ENCODE results near the gene PILRA. TPM values are rescaled to one million over a fixed set of nuclear protein-coding genes. Genes with fewer than 3 reads are reported as not detected.
A peak's percentile ranks its signal among the peaks of the same experiment; 100 is the strongest.
"Not testable (repeated sequence)": the region's sequence is repeated elsewhere in the genome, so short reads cannot be mapped to it uniquely, and the experiment has no call there.

PILRA gene
- total RNA-seq, 1 donor from 2014 or later: 4.2 TPM

DNA sequence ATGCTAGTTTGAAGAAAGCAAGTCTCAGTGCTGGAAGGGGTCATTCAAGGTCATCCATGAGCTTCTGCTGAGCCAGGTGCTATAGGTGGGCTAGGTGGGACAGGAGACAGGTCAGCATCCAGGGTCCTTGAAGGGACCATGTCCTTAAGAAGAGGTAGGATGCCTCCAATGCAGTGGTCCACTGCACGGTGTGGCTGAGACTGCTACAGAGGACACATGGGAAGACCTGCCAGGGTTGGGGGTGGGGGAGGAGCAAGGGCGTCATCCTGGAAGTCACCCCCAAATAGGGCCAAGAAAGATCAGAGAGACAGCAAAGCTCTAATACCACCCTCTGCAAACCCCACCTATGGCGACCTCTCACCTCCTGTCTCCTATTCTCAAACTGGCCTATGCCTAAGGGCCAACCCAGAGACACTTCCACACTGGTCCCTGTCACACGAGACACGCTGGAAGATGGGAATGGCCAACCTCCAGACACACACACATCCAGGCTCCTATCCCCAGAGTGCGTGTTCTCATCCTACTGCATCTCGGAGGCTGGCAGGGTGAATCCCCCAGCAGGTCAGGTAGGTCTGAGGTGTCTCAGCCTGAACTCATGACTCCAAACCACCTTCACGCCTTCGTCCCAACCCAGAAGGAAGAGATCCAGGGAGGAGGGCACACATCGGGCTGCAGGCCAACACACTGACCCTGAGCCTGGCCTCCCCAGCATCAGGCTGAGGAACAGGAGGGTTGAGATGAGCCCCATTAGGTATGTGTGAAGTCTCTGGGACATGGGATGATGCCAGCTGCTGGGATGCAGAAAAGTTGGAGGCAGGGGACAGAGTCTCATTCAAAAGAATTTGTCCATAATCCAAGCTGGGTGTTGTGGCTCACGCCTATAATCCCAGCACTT, 68.6 kb downstream of the PILRA start:
- DNase-seq (ENCODE audit: low spot score): no peak
- TF ChIP-seq, protein P1, sequence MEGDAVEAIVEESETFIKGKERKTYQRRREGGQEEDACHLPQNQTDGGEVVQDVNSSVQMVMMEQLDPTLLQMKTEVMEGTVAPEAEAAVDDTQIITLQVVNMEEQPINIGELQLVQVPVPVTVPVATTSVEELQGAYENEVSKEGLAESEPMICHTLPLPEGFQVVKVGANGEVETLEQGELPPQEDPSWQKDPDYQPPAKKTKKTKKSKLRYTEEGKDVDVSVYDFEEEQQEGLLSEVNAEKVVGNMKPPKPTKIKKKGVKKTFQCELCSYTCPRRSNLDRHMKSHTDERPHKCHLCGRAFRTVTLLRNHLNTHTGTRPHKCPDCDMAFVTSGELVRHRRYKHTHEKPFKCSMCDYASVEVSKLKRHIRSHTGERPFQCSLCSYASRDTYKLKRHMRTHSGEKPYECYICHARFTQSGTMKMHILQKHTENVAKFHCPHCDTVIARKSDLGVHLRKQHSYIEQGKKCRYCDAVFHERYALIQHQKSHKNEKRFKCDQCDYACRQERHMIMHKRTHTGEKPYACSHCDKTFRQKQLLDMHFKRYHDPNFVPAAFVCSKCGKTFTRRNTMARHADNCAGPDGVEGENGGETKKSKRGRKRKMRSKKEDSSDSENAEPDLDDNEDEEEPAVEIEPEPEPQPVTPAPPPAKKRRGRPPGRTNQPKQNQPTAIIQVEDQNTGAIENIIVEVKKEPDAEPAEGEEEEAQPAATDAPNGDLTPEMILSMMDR (IDR thresholded peaks at IDR 0.05; ENCODE audit: unreplicated experiment): no peak
- H3K36me3 Mint-ChIP-seq (ENCODE audit: low read depth, unreplicated experiment): no peaks in the 10 kb centered on the region
- peaks cover 6% of the 10 kb centered on the region for H3K27me3 Mint-ChIP-seq (ENCODE audit: unreplicated experiment)
- peaks cover 32% of the 10 kb centered on the region for H3K4me1 Mint-ChIP-seq (ENCODE audit: unreplicated experiment)
- no peak overlapping the region for H3K4me3 Mint-ChIP-seq (ENCODE audit: unreplicated experiment)
- H3K9me3 Mint-ChIP-seq (ENCODE audit: unreplicated experiment): no peaks in the 10 kb centered on the region
- H3K27ac Mint-ChIP-seq (ENCODE audit: unreplicated experiment): no peak overlapping the region

DNA sequence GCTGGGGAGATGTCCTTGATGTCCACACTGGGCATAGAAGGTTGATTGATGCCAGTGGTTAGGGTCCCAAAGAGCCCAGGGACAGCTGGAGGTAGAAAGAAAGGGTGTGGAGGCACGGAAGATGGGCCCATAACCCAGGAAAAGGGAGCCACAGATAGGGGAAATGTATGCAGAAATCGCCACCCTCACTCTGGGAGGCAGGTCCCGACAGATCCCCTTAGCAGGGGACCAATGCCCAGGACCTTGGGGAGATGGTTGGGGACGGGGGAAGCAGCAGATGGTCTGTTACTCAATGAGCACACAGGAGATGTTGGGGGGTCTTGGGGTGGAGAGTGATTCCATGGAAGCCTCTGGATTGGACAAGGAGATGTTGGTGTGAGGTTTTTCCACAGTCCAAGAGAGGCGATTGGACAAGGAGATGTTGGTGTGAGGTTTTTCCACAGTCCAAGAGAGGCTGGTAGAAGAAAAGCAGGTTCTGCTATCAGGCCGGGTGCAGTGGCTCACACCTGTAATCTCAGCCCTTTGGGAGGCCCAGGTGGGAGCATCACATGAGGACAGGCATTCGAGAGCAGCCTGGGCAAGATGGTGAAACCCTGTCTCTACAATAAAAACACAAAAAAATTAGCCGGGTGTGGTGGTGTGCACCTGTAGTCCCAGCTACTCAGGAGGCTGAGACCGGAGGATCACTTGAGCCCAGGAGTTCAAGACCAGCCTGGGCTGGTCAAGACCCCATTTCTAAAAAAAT, 70.0 kb downstream of the PILRA start:
- peaks cover 29% of the 10 kb centered on the region for H3K4me1 Mint-ChIP-seq (ENCODE audit: unreplicated experiment)
- H3K27ac Mint-ChIP-seq (ENCODE audit: unreplicated experiment): peak overlapping the region; percentile 97
- H3K4me3 Mint-ChIP-seq (ENCODE audit: unreplicated experiment): no peak overlapping the region

DNA sequence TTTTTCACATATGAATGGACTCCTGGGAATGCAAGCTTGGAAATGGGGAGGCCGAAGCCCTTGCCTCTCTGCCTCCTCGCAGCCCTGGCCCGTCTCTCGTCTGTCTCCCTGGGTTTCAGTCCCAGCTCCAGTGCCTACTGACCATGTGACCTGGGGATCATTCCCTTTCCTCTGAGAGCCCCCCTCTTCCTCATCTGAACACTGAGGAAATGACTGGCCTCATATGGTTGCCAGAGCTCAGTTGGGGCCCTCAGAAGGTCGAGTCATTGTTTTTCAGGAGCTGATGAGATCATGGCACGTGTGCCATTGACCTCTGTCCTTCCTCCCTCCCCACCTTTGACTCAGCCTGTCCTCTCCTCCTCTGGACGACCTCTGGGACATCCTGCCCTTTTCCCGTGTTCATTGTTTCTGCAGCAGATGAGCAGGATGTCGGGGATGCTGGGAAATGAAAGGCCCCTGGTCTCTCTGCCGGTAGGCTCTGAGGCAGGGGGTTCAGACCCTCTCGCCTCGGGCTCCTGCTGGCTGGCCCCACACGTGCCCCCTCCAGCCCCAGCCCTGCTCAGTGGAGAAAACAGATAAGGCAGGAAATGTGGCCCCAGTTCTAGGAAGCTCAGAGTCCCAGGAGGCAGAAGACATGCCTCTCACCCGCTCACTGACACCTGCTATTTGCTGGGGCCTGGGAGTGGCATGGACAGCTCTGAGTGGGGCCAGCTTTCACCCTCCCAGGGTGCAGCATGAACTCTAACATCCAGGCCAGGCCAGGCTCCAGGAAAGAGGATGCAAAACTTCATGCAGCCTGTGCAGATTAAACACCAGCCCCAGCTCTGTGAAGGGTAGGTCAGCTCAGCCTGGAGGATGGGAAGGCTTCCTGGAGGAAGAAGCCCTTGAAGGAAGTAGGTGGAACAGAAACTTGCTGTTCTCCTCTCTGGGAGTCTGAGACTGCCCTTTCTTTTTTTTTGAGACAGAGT, 71.3 kb downstream of the PILRA start:
- DNase-seq (ENCODE audit: low spot score): peak; percentile 56
- peak overlapping the region; percentile 25 for H3K4me3 Mint-ChIP-seq (ENCODE audit: unreplicated experiment)
- H3K36me3 Mint-ChIP-seq (ENCODE audit: low read depth, unreplicated experiment): no peaks in the 10 kb centered on the region
- H3K9me3 Mint-ChIP-seq (ENCODE audit: unreplicated experiment): no peaks in the 10 kb centered on the region
- TF ChIP-seq, protein P1 (IDR thresholded peaks at IDR 0.05; ENCODE audit: unreplicated experiment): no peak
- H3K27me3 Mint-ChIP-seq (ENCODE audit: unreplicated experiment): peaks cover 6% of the 10 kb centered on the region
- H3K4me1 Mint-ChIP-seq (ENCODE audit: unreplicated experiment): peaks cover 28% of the 10 kb centered on the region
- peak overlapping the region; percentile 97 for H3K27ac Mint-ChIP-seq (ENCODE audit: unreplicated experiment)

More for the DNA sequence above, 70.0 kb downstream of the PILRA start:
- Mint-ChIP-seq H3K27me3 (ENCODE audit: unreplicated experiment) (peaks cover 6% of the 10 kb centered on the region), H3K36me3 (ENCODE audit: low read depth, unreplicated experiment) (no peaks in the 10 kb centered on the region), H3K9me3 (ENCODE audit: unreplicated experiment) (no peaks in the 10 kb centered on the region)
- no peak for DNase-seq (ENCODE audit: low spot score)
- TF ChIP-seq, protein P1 (IDR thresholded peaks at IDR 0.05; ENCODE audit: unreplicated experiment): no peak

DNA sequence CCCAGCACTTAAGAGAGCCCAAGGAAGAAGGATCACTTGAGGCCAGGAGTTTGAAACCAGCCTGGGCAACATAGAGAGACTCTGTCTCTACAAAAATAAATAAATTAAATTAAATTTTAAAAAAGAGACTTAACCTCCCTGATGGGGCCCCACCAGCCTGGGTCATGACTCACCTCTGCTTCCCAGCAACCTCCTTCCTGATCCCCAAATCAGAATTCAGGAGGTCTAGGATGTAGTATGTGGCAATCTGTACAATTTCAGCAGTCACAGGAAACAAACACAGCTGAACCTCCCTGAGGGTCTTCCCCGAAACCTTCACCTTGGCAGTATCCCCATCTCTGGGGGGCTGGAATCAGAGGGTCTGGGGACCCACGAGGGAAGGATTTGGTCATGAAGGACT, 72.8 kb downstream of the PILRA start:
- no peak overlapping the region for H3K4me3 Mint-ChIP-seq (ENCODE audit: unreplicated experiment)
- no peak for DNase-seq (ENCODE audit: low spot score)
- H3K27me3 Mint-ChIP-seq (ENCODE audit: unreplicated experiment): peaks cover 6% of the 10 kb centered on the region
- H3K9me3 Mint-ChIP-seq (ENCODE audit: unreplicated experiment): no peaks in the 10 kb centered on the region
- H3K27ac Mint-ChIP-seq (ENCODE audit: unreplicated experiment): no peak overlapping the region
- TF ChIP-seq, protein P1 (IDR thresholded peaks at IDR 0.05; ENCODE audit: unreplicated experiment): no peak
- H3K36me3 Mint-ChIP-seq (ENCODE audit: low read depth, unreplicated experiment): no peaks in the 10 kb centered on the region
- H3K4me1 Mint-ChIP-seq (ENCODE audit: unreplicated experiment): peaks cover 28% of the 10 kb centered on the region

DNA sequence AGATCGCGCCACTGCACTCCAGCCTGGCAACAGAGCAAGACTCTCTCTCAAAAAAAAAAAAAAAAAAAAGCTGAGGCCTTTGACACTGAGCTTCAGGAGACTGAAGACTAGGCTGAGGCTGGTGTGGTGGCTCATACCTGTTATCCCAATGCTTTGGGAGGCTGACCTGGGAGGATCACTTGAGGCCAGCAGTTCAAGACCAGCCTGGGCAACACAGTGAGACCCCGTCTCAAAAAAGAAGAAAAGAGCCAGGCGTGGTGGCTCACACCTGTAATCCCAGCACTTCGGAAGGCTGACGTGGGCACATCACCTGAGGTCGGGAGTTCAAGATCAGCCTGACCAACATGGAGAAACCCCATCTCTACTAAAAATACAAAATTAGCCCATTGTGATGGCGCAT, 74.1 kb downstream of the PILRA start:
- peaks cover 28% of the 10 kb centered on the region for H3K4me1 Mint-ChIP-seq (ENCODE audit: unreplicated experiment)
- H3K4me3 Mint-ChIP-seq (ENCODE audit: unreplicated experiment); H3K9me3 Mint-ChIP-seq (ENCODE audit: unreplicated experiment); DNase-seq (ENCODE audit: low spot score); H3K36me3 Mint-ChIP-seq (ENCODE audit: low read depth, unreplicated experiment); H3K27ac Mint-ChIP-seq (ENCODE audit: unreplicated experiment); H3K27me3 Mint-ChIP-seq (ENCODE audit: unreplicated experiment): not testable (repeated sequence)

All from endothelial cell (in vitro differentiated cells).